NCI-H345 treated with DMSO at 0.1 percent for 48 hours (cell line): Measurements from ENCODE around the gene CCT7.
"Not testable (repeated sequence)": the region's sequence is repeated elsewhere in the genome, so short reads cannot be mapped to it uniquely, and the experiment has no call there.

Experiments used
- DNase-seq: peaks from one replicate; lab custom pipeline; 2025; ENCODE audit not compliant: unreplicated experiment; lab: John Stamatoyannopoulos, UW

The CCT7 gene

DNA sequence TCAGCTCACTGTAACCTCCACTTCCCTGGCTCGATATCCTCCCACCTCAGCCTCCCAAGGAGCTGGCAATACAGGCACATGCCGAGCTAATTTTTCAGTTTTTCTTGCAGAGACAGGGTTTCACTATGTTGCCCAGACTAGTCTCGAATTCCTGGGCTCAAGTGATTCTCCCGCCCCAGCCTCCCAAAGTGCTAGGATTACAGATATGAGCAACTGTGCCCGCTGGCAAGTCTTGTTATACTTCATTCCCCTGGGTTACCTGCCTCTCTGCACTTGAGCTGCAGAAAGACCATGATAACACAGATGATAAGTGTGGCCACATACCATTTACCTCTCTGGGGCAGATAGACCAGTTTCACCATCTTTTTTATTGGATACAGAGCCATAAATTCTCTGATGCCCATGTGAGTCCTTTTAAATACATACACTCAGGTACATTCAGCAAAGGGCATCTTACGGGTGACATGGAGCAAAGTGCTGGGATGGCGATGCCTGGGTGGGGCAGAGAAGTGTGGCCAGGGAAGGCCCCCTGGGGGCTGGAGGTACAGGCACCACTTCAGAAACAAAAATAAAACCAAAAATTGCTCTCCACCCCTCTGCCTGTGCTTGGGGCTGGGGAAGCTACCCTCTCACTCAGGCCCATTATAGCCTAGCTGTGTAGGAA is 20.4 kb downstream of the CCT7 start:
- DNase-seq: no peak

DNA sequence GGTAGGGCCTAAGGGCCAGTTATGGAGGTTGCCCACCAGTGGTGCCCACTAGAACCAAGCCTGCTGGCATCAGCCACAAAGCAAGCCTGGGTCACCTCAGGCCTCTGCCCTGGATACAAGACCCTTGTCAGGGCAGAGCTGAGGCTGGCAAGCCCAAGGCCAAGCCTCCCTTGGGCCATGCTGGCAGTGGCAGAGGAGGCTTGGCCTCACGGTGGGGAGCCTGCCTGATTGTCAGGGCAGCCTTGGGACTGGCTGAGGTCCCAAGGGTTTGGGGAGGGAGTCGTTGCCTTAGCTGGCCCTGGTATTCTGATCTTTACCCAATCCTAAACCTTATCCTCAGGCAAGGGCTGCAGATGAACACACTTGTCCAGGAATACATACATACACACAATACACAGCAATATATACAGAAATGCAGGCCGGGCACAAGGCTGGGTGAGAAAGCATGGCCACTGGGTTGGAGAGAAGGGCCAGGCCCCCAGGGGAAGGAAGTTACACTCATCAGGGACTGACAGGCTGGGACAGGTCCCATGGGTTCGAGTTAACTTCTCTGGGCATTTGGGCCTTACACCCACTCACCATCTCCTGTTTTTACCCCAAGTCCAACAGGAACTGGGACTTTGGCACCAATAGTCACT is 21.0 kb downstream of the CCT7 start:
- DNase-seq: no peak

DNA sequence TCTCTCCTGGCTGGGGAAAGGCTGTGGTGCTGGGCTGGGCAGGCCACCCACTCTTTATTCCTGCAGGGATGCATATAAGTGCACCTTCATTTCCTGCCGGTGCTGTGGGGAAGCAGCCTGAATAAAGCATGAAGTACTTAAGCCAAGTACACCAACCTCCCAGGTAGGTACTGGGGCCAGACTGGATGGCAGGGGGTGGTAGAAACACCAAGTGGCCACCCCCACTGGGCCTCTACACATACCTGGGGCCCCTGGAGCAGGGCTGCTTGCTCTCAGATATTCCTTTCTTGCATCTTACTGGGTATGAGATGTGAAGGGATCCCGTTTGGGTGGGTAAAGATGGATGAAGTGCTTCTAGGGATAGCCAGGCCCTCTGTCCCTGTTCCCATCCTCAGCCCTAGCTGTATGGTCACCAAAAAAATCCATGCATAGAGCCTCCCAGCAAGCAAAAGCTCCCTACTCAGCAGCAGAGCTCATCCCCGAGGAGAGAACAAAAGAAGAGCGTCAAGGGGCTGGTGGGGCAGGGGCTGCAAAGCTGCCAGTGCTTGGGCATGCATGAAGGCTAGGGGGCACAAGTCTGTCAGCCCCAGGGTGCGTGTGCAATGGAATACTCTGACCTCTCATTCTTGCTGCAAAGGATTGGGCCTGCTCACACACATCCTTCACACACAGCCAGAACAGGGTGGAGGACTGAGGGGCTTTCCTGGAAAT is 22.0 kb downstream of the CCT7 start:
- no peak for DNase-seq

DNA sequence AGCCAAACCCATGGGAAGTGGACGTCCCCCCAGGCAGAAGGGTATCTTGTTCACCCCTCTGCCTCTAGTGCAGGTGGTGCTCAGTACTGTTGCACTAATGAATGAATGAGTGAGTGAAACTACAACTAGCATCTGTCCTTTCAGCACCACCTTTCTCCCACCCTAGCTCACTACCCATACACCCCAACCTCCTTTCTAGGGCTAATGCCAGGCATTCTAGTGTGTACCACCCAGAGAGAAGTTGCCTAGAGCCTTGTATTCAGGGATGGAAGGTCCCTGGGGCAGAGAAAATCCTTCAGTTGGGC is 22.5 kb downstream of the CCT7 start:
- DNase-seq: no peak

DNA sequence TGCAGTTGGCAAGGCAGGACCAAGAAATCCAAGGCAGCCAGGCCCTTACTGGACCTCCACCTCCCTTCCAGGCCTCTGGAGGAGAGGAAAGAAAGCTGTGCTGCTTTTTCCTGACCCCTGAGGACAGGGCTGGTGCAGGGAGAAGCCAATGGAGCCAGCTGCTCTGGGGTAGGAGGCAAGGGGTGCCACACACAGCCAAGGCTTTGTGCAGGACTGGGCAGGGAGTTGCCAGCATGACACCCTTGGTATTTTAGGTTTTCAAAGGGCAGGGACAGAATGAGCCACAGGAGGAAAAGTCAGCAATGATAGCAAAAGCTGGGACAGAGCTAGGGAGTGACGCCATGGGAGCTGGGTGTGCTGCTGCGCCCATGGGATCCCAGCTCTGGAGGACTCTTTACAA is 22.9 kb downstream of the CCT7 start:
- no peak for DNase-seq

DNA sequence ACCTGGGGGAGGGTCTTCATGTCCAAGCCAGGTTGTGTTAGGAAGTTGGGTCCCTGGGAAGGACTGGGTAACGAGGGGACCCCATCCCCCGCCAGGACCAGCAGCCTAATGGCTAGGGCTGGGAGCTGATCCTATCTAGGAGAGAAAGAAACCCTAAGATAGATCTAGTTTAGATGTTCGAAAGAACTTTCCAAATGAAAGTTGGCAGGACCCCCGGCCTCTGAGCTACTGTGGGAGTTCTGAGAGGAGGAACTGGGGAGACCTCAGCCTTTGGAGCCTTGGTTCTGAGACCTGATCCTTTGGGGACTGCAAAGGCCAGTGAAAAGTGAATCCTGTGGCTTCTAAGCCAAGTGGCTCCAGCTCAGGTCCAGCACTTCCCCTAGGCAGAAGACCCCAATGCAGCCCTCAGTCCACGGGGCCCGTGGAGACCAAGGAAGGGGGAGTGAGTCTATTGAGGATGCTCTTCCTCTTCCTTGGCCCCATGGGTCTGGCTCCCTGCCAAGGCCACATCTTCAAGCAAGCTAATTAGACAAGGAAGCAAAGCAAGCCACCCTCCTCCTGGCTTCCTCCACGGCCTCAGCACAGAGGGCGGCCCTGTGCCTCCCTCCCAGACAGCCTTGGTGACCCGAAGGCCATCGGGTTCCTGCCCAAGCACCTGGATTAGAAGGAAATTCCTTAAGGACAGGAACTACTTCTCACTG is 23.5 kb downstream of the CCT7 start:
- no peak for DNase-seq

DNA sequence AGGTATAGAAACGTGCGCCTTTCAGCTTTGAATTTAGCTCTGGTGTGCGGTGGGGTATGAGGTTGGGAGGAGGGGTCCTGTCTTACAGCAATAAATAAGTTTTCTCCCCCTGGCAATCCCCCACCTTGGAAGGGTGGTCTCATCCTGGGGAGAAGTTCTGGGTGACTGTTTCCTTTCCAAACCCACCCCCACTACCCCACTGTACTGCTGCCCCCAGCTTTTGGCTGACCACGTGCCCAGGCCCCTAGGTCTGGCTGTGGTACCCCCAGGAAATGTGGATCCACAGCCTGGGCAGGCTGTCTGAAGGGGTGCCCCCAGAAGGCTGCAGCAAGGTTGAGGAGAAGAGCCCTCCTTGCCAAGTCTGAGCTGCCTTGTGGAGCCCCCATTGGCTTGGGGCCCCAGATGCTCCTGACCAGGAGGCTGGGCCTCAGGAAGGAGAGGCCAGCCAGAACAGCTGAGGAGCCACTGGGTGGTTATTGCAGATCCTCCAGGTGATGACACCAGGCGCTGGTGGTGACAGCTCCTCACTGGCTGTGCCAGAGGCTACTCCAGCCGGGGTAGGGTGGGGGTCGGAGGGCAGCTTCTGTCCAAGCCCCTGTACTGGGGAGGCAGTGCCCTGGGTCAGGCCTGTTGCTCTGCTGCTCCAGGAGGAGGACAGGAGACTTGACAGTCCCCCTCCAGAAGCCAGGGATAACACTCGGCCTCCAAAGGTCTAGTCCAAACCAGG is 24.2 kb downstream of the CCT7 start:
- no peak for DNase-seq

DNA sequence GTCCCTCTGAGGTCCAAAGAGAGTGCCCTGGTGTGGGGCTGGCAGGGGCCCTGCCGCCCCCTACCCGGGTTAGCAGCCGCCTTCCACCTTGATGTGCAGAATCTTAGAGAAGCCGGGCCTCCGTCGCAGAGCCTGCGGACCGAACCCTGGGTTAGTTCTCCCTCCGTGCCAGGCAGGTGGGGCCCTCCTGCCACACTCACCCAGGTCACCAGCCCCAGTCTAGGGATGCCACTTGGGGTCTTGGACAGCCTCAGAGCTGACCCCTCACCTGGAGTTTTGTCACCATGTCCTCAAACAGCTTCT is 24.8 kb downstream of the CCT7 start:
- DNase-seq: no peak

DNA sequence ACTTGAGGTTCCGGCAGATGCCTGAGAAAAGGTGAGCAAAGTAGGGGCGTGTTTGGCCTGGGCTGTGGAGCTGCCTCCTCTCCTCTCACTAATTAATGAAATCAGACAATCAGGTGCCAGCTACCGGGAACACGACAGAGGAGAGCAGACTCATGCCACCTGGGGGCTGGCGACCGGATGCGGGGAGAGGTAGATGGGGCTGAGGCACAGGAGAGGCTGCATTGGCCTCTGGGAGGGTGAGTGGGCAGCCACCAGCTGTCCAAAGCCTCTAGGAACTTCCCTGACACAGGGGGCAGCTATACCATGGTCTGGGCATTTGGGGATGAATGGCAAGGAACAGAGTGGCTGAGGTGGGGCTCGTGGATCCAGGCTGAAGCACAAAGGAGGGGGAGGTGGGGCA is 25.2 kb downstream of the CCT7 start:
- no peak for DNase-seq

DNA sequence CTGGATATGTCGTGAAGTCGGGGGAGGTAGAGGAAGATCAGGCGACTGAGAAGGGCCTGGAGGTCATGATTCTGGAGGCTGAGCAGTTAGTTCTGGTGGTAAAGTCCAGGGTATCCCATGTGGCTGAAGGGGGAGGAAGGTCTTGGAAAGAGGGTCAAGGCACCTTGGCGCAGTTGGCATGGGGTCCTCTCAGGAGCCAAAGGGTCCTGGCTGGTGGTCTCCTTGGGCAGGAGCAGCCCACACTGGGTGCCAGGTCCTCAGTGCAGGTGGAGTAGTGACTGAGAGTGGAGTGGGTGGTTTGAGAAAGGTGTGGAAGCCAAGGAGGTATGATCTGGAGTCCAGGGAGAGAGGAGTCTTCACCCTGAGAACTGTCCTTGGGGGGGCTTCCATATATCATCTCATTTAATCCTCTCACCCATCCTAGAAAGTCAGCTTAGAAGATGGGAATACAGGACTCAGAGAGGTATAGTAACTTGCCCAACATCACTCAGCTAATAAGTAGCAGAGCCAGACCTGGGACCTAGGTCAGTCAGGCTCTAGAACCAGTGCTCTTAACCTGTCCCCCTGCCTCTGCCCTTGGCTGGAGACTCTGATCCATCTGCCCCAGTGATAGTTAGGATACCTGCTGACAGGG is 25.7 kb downstream of the CCT7 start:
- DNase-seq: no peak

DNA sequence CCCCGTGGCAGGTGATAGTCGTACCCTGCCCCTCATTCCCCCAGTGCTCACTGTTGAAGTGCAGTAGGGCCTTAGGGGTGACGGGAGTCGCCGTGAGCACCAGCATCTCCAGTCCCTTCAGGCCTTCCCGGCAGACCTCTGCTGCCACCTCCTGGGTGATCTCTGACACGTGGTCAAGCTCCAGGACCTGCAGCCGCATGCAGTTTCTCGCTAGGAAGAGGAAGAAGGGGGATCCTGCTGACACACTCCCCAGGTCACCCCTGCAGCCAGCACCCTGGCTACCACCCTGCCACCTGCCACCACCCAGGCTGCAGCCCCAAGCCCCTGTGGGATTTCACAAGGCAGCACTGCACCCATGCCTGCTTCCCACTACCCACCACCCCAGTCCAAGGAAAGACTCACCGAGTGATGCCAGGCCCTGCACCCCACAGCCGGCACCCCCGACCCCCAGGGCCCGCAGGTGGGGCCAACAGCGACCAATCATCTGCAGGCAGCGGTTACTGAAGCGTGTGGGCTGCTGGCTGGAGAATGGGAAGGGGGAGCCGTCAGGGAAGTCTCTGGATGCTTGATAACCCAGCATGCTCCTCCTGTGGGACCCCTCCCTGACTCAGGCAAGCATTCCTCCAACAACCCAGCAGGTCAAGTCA is 26.4 kb downstream of the CCT7 start:
- DNase-seq: no peak

DNA sequence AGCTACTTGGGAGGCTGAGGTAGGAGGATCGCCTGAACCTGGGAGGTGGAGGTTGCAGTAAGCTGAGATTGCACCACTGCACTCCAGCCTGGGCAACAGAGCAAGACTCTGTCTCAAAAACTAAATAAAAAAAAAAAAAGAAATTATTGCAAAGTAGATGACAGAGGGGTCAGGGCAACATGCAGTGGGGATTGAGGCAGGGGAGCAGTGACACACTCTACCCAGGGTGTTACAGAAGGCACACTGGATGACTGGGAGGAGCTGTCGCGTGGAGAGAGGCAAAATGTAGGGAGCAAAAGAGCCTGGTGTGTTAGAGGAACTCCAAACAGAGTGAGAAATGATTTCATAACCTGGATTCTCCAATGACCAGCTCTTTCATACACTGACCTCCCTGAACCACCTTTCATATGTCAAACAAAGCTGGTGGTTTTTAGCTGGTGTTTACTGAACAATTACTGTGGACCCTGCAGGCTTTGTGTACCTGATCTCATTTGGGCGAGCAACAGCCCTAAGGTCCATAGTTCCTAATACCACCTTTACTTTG is 28.1 kb downstream of the CCT7 start:
- DNase-seq: no peak

DNA sequence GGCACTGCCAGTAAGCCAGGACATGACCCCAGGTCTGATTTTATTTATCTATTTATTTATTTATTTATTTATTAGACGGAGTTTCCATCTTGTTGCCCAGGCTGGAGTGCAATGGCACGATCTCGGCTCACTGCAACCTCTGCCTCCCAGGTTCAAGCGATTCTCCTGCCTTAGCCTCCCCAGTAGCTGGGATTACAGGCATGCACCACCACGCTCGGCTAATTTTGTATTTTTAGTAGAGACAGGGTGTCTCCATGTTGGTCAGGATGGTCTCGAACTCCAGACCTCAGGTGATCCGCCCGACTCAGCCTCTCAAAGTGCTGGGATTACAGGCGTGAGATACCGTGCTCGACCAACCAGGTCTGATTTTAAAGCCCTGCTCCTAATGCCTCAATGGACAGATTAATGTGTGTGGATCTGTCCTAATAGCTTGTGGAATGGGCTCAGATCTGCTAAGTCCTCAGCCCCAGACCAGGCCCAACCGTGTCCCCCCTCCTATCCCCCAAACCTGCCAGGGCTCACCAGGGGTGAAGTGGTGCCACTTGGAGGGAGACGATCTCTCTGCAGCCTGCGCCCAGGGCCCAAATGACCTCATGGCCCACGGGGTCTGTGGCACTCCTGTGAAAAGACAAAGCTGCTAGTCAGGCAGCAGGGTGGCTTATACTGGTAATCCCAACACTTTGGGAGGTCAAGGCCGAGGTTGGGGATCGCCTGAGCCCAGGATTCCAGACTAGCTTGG is 28.8 kb downstream of the CCT7 start:
- not testable (repeated sequence) for DNase-seq

DNA sequence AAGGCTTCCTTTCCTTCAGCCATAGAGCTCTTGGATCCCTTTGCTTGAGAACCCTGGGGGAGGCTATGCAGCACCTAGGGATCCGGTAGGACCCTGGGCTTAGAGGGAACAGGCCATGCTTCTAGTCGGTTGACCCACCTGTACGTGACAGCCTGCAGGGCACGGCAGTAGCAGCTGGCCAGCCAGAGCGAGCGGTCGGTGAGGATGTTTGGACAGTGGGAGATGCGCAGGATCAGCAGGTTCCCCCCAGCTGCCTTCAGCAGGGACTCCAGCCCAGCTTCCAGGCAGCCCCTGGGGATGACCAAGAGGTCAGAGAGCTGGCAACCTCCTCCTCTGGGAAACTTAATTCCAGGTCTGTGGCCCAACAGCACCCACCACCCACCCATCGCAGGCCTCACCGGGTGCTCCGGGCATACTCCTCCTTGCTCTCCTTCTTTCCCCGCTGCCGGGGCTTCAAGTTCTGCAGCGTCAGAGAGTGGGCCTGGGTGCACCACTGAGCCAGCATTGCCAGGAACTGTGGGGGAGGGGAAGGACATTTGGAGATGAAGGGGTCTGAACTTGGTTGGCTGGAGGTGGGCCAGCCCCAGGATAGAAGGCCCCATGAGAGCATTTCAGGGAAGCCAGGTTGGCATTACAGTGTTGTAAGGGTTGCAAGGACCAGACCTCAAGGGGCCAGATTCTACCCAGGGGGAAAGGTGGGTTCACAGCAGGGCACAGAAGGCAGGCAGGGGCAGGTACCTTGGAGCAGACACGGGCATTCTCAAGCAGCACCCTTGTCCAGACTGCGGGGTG is 29.6 kb downstream of the CCT7 start:
- no peak for DNase-seq

DNA sequence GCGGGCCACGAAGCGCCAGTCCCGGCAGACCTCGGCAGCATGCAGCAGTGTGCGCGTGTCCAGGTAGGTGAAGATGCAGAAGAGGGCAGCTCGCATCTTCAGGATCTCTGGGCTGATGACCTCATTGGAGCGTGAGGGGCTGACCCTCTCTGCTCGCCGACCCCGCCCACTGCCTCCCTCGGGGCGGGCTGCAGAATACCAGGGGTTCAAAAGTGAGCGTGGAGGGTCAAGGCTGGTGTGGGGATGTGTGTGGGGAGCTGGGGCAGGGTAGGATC is 30.2 kb downstream of the CCT7 start:
- no peak for DNase-seq

DNA sequence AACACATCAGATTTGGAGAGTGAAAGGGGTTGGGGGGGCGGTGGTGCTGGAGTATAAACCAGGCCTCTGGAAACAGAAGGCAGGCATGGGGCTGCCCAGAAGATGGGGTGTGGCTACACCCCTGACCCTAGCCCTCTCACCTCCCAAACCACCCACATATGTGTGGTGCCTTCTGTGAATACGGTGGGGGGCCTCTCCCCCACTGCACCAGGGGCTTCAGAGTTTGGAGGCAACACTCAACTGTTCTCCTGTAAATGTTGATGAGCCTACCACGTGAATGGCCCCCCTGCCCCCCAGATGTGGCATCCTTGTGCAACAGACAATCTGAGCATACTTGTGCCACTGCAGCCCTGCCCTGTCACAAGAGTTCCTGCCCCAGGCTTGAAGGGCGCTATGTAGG is 30.7 kb downstream of the CCT7 start:
- DNase-seq: no peak

DNA sequence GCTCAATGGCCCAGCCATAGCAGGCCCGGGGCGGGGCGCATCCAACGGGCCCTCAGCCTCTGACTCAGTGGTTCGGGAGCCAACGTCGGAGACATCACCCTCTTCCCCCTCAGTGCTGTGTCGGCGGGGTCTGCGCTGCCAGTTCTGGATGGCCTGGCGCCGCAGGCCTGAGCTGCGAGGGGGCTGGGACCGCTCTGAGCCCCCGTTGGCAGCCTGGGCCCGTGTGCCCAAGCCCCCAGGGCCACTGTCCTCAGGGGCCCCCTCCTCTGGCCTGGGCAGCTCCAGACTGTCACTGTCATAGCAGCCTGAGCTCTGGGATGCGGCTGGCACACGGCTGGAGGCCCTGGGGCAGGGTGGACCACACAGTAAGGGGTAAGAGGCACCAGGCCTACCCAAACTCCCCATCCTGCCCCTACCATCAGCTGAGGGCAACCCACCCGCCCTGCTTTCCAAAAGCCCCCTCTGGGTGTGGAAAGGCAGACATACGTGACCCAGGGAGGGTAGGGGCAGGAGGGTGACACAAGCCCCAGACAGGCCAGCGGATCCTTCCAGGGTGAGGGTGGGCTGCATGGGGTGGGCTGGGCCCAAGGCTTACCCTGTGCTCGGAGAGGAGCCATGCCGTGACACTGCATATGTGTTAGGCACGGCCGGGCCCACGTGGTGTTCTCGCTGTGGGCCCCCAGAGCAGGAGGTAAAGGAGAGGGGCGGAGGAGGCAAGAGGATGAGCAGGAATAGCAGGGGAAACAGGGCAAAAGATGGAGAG is 31.4 kb downstream of the CCT7 start:
- DNase-seq: no peak
